GM19324 (cell line): Measurements from ENCODE around the gene SLK.

Experiments used
- ATAC-seq: cut with Tn5 transposase; IDR thresholded peaks from one replicate; pipeline ENCODE4 v1.9.1; 2021; ENCODE audit warnings: mild to moderate bottlenecking, moderate library complexity; ENCODE audit not compliant: unreplicated experiment, low FRiP score

SLK gene

DNA sequence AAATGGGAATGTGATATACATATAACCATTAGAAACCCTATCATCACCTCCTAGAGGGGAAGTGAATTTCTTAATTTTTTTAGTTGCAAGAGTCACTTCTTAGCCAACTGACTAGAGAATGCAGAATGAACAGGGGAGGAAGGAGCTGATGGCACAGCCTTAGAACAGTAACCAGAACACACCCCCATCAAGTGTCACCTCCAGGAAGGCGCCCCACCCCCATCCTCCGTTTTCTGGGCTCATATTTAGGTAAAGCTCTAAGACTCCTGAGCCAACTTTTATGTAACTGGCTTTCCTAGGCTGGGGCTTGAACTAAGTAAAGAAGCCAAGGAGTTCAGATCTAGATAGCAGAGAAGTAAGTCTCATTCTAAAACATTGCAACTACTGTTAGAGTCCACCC lies 64.7 kb downstream of the SLK start:
- ATAC-seq, result no peak

GRCh38 chr10:104032144-104032775 lies 65.3 kb downstream of the SLK start:
- no peak for ATAC-seq

GRCh38 chr10:104033401-104033930 lies 66.5 kb downstream of the SLK start:
- ATAC-seq, result no peak

- ATAC-seq, result no peak
Observed at GRCh38 chr10:104033966-104034365, 67.0 kb downstream of the SLK start.

- no peak for ATAC-seq
Observed at GRCh38 chr10:104034401-104035193, 67.7 kb downstream of the SLK start.

DNA sequence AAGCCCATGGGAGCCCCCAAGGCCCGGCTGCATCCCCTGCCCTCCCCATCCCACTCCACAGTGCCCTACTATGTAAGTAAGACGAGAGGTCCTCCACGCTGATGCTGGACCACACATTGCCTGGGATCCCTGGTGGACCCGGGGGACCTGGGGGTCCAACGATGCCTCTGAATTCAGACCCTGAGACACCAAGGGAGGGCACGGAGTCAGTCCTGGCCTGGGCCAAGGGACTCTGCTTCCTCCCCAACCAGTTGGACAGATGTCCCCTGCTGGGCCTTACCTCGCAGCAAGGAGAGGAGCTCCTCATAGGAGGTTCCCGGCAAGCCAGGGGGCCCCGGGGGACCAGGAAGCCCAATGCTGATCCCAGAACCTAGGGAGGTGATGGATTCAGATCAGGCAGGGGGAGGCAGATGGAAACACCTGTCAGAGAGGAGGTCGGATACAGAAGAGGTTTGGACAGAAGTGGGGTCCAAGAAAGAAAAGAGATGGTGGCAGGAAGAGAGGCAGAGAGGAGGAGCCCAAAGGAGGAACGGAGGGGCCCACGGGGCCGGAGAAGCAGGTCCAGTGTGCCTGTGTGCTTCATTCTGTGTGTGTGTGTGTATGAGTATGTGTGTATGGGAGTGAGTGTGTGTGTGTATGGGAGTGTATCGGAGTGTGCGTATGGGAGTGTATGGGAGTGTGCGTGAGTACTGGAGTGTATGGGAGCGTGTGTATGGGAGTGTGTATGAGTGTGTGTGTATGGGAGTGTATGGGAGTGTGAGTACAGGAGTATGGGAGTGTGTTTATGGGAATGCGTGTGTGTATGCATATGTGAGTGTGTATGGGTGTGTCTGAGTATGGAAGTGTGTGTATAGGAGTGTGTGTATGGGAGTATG lies 68.5 kb downstream of the SLK start:
- no peak for ATAC-seq

DNA sequence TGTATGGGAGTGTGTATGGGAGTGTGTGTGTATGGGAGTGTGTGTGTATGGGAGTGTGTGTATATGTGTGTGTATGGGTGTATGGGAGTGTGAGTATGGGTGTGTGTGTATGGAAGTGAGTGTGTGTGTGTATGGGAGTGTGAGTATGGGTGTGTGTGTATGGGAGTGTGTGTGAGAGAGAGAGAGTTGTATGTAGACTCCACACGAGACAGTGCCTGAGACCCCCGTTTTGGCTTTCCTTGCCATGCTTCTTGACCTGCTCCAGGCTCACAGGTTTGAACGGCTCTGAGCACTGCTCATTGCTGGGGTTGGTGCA lies 69.1 kb downstream of the SLK start:
- ATAC-seq, result no peak

DNA sequence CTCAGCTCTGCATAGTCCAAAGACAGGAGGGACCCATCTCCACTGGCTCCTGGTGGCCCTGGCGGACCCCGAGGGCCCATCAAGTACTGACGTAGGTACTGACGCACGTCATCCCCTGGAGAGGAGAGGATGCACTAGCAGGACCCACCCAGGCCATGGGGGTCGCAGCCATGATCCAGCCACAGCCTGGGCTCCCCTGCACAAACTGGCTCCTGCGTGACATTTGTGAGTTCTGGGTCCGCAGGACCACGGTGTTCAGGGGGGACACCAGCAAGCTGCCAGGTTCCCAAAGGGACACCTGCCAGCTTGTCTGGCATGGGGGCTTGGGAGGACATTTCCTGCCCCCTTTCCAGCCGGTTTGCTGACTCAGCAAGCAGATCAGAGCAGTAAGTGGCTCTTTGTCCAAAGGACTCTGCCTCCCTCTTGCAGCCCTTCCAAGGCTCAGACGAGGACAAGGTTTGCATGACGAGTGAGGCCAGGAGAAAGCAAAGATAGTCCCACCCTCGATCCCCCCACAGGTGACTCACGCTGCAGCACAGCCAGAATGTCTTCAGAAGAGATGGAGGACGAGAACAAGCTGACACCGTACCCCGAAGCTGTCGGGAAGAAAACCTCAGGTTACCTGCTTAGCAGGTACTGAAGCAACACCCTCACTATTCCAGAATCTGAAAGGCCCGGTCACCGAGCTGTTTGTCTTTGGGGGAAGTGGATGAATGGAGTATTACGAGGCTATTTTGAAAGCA lies 69.7 kb downstream of the SLK start:
- no peak for ATAC-seq

- ATAC-seq, result no peak
Observed at GRCh38 chr10:104037261-104037951, 70.5 kb downstream of the SLK start.

- no peak for ATAC-seq
Observed at GRCh38 chr10:104038537-104038936, 71.6 kb downstream of the SLK start.

DNA sequence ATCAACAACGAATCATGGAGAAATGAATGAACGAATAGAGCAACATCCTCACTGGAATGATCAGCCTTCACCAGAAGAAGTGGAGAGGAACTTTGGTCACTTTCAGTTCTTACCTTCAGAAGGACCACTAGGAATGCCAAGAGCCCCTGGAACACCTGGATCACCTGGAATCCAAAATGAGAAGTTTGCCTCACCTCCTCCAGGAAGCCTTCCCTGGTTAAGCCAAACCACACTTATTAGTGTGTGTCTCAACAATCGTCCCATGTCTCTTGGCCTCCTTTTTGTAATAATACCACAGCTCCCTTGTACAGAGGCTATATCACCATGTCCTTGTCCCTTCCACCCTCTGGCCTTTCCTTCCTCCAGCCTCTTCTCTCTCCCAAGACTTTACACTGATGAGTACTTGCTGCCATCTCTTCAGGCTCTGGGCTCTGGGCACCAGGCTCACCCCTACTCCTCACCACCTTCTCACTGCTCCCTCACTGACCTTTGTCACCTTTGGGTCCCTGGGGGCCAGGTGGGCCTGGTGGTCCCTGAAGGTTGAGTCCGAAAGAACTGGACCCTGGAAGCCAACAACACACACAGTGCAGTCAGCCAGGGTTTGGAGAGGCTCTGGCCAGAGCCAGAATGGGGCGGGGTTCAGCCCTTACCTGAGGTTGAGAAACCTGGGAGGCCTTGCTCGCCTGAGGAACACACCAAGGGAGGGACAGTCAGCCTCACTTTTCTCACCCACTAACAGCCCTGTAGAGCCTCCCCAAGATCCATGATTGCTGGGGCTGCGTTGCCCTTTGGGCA lies 72.2 kb downstream of the SLK start:
- ATAC-seq, result no peak

- ATAC-seq, result no peak
Observed at GRCh38 chr10:104040382-104040781, 73.4 kb downstream of the SLK start.

DNA sequence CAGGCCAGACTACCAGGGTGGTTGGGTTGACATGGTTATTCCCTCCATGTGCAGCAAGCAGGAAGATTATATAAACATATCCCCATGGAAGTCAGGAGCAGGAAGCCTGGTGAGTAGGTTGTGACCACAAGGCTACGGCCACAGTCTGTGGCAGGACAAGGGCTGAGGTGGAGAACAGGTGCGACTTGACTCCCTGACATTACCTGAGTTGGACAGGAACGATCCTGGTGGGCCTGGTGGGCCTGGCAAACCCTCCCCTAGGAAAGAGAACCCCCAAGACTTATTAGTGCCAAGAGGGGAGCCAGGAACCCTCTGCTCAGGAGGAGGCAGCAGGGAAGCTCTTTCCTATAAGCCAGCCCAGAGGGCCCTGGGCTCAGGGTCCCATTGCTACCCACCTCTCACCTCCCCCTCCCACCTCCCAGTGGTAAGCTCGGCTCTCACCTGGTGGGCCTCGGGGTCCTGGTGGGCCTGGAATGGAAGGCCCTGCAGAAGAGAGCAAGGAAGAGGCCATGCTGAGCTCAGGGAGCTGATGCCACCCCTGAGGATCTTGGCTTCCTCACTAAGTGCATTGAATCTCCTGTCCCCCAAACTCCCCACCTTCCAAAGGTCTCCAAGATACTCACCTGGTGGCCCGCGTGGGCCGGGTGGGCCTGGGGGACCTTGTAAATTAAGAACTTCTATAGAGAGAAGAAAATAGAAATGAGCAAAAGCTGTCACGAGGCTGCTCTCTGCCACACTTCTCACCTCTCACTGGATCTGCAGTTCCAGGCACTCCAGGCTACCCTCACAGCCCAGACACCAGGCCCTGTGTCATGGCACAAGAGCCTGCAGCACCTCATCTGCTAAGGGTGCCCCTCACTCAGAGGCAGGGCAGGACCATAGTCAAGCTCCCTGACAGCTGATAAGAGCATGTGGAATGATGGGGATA lies 74.2 kb downstream of the SLK start:
- ATAC-seq, result no peak

DNA sequence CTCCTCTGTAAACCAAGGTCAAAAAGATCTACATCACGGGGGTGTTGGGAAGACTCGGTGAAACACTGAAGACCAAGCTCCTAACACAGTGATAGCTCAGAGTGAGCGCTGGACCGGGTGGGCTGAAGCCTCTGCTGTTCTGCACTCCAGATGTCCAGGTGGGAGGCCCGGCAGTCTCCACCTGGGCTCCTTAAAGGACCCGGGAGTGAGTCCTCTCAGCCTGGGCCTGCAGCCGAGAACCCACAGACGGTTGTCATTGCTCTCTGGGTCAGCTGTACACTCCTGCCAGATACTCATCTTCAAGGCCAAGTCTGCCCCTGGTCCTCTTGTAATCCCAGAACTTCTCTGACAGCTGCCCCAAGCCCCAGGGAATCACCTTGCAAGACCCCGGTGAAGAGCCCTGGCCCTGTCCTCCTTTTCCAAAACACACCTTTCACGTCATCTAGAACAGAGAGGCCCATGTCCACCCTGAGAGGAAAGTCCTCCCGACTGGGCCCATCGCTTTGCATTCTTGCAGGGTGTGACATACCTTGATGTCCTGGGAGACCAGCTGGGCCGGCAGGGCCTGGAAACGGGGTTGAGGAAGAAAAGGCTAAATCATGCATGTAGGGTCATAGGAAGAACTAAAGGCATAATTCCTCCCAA lies 75.1 kb downstream of the SLK start:
- ATAC-seq, result no peak

DNA sequence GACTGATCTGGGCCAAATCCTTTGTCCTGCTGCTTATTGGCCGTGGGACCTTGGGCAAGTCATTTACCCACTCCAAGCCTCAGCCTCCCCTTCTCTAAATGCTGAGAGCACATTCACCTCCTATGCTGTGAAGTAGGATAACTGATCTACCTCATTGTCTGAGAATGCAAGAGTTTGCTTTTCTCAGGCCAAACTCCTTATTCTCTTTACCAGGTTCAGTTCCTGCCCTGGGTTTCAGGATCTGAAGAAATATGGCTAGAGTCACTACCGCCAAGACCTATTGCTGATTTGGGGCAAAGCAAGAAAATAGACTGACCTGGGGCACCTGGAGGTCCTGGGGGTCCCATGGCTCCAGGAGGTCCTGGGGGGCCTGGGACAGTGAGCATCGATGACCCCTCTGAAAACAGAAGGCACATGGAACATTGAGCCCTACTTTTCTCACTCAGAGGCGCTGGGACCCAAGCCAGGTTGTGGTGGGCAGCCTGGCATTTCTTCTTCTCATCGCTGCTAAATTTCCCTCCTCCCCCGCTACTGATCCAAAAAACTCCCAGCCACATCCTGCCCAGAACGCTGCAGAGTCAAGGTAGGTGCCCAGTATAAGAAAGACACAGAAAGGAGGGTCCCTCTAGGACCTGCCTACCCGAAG lies 76.4 kb downstream of the SLK start:
- ATAC-seq, result no peak

DNA sequence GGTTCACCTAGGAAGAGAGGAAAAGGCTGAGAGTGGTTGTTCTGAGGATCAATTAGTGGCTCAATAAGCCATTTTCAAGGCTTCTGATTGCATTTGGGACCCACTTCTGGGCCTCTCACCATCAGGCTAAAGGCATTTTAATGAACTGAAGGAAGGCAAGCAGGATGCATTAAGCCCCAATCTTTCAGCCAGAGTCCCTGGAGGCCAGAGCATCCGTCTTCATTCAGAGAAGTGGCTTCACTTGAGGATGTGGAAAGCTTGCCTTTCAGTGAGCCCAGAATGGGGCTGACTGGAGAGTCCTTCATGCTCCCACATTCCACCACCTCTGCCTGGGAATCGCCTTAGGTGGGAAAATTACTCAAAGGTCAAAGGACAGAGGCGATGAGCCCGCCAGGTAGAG lies 76.9 kb downstream of the SLK start:
- no peak for ATAC-seq
